ENCODE results near the gene ZBTB9.
"Not testable (repeated sequence)": the region's sequence is repeated elsewhere in the genome, so short reads cannot be mapped to it uniquely, and the experiment has no call there.

The ZBTB9 gene

DNA sequence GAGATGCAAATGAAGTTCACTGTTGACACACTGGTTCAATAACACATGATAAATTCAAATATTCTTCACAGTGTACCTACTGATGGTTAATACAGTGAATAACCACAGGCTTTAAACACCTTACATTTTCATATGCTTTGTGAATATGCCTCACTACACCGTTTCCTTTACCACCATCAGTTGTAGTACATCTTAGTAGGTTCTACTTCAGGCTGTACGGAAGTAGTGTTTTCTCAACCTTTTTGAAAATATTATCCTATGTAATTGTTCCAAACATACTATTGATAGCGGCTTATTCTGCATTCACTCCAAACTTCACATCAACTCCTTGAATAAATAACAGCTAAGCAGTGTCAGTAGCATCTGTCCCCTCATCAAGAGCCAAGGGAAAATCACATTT lies 15.3 kb downstream of the ZBTB9 start:
- DNase-seq, result no peak

DNA sequence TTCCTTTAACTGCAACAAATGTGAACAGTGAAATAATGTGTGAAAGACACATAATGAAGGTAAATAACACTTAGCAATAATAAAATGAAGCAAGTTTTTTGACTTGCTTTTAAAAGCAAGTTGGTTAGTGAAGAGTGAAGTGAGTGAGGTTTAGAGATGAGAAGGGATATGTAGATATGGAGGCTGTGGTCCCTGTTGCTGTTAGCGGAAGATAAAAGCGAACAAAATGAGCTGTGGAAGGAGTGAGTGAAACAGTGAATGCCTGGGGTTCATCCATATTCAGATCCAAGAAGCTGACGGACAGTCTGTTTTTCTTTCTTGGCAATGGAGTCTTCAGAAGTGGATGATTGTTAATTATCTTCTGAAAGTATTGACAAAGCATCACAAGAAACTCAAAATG lies 23.5 kb downstream of the ZBTB9 start:
- DNase-seq, result no peak

DNA sequence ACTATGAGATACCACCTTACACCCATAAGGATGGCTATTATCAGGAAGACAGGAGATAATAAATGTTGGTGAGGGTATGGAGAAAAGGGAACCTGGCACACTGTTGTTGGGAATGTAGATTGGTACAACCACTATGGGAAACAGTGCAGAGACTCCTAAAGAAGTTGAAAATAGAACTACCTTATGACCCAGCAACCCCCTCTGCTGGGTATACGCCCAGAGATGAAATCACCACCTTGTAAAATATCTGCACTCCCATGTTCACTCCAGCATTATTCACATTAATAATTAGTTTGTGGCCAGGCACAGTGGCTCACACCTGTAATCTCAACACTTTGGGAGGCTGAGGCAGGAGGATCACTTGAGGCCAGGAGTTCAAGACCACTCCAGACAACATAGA lies 26.8 kb downstream of the ZBTB9 start:
- no peak for DNase-seq

DNA sequence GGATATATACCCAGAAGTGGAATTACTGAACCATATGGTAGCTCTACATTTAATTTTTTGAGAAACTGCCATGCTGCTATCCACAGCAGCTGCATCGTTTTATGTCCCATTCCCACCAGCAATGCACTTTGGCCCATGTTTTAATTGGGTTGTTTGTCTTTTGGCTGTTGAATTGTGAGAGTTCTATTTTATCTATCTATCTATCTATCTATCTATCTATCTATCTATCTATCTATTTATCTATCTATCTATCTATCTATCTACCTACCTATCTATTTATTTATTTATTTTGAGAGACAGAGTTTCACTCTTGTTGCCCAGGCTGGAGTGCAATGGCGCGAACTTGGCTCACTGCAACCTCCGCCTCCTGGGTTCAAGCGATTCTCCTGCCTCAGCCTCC lies 28.2 kb downstream of the ZBTB9 start:
- DNase-seq, result not testable (repeated sequence)

GRCh38 chr6:33483678-33484077 lies 29.3 kb downstream of the ZBTB9 start:
- no peak for DNase-seq

DNA sequence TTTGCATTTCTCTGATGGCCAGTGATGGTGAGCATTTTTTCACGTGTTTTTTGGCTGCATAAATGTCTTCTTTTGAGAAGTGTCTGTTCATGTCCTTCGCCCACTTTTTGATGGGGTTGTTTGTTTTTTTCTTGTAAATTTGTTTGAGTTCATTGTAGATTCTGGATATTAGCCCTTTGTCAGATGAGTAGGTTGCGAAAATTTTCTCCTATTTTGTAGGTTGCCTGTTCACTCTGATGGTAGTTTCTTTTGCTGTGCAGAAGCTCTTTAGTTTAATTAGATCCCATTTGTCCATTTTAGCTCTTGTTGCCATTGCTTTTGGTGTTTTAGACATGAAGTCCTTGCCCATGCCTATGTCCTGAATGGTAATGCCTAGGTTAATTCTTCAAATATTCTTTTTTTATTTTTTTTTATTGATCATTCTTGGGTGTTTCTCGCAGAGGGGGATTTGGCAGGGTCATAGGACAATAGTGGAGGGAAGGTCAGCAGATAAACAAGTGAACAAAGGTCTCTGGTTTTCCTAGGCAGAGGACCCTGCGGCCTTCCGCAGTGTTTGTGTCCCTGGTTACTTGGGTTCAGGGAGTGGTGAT lies 30.4 kb downstream of the ZBTB9 start:
- DNase-seq, result not testable (repeated sequence)

- not testable (repeated sequence) for DNase-seq
Measured at GRCh38 chr6:33485680-33486079, 31.3 kb downstream of the ZBTB9 start.

DNA sequence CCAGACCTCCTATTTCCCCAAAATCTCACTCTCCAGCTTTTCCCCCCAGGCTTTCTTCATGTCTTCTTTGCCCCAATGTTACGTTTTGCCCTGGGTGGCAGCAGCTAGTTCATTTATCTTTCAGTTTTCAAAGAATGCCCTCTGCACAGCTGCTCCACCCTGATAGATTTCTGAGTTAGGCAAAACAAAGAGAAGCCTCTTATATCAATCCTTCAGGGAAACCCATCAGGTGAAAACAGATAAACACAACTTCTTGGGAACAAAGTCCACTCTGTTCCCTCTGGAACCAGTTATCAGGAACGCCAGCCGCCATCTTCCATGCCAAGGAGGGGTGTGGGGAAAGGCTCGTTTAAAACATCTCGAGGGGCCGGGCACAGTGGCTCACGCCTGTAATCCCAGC lies 34.0 kb downstream of the ZBTB9 start:
- no peak for DNase-seq

DNA sequence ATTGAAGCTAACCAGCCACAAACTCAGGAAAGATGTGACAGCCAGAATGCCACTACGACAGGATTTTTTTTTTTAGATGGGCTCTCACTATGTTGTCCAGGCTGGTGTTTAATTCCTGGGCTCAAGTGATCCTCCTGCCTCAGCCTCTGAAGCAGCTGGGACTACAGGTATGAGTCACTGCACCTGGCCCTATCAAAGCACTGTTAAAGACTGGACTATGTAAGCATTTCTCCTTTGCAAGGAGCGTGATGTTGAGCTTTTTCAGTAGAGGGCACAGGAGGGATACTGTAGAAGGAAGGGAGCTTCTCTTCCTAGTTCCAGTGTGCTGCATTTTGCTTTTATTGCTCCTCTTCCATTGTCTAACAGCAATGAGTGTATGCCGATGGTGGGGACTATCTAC lies 35.8 kb downstream of the ZBTB9 start:
- no peak for DNase-seq

- DNase-seq, result no peak
Measured at GRCh38 chr6:33490621-33491020, 36.2 kb downstream of the ZBTB9 start.

DNA sequence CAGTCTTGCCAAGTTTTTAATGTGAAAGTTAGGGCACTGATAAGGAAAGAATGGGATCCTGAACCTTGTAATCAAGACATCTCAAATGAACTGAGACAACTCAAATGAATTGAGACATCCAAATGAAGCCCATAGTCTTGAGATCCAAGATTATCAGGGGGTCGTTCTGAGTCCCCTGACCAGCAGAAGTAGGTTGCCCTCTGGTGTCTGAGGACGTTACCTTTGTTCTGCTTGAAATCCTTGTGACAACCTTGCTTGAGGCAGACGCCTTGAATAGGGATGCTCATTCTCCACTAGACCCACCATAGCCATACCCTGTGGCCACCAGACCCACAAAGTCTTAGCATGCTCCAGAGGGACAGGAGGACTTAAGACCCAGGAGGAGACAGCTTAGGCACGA lies 37.7 kb downstream of the ZBTB9 start:
- DNase-seq, result no peak

DNA sequence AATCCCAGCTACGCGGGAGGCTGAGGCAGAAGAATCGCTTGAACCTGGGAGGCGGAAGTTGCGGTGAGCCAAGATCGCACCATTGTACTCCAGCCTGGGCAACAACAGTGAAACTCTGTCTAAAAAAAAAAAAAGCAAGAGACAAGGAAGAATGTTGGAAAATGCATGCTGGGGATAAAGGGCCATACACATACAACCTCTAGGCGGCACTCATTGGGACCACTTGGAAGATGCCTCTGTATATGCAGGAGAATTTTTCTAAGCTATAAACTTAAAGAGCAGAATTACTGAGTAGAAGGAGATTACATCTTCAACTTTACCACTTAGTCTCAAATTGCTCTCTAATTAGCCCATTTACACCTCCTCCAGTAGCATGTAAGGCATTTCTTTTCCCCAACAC lies 42.8 kb downstream of the ZBTB9 start:
- no peak for DNase-seq

DNA sequence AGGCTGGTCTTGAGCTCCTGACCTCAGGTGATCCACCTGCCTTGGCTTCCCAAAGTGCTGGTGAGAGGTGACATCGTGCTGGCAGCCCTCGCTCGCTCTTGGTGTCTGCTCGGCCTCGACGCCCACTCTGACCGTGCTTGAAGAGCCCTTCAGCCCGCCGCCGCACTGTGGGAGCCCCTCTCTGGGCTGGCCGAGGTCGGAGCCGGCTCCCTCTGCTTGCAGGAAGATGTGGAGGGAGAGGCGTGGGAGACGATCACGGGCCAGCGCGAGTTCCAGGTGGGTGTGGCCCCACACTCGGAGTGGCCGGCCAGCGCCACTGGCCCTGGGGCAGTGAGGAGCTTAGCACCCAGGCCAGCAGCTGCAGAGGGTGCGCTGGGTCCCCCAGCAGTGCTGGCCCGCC lies 48.1 kb downstream of the ZBTB9 start:
- DNase-seq, result no peak

- no peak for DNase-seq
Measured at GRCh38 chr6:33504486-33504885, 50.1 kb downstream of the ZBTB9 start.

DNA sequence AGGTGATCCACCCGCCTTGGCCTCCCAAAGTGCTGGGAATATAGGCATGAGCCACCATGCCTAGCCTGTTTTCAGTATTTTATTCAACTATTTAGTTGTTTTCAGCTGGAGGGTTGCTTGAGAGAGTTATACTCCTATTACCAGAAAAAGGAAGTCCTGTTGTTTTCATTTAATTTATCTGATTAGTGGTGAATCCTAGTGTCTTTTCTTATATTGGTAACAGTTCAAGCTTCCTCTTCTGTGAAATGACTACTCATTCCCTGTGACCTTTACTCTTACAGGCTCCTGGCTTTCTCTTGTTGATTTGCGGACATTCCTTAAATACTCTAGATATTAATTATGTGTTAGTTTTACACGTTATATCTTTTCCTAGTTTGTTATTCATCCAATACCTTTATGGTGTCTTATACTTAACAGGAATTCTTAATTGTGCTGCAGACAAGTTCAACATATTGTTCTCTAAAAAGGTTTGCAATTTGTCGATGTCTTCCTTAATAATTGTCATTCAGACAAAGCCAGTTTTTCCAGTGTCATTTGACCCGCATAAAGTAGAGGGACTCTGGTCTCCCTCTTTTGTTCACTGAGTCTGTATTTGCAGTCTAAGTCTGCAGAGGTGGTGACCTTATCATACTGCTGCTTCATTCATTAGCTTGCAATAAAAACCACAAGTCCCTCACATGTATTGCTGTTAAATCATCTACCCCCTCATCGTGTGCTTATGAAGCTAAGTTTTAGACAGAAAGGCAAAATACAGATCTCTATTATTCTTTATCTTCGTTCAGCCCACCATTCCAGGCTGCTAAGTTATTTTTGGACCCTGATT lies 51.4 kb downstream of the ZBTB9 start:
- DNase-seq, result no peak
